Epithelial cell of prostate (primary cell): ENCODE data around the gene SUPT6H.
A peak's percentile ranks its signal among the peaks of the same experiment; 100 is the strongest.

Experiments
- DNase-seq: peaks from one replicate; pipeline ENCODE4 v3.0.0-alpha.2; 2011; ENCODE audit warnings: low read depth, low spot score
- H3K27ac ChIP-seq: fragments of 450-650 bp; 2 replicates; pipeline ENCODE4 v1.5.1; 2017; ENCODE audit warnings: mild to moderate bottlenecking

SUPT6H gene

GRCh38 chr17:28661635-28662526, at the start of gene SUPT6H, which contains the start of gene SDF2:
TSS of gene SUPT6H (plus strand) at chr17:28662205. CDS start at chr17:28673402, 11,197 bp downstream.
TSS of gene SDF2 (minus strand) at chr17:28661906. CDS start at chr17:28661876, 30 bp downstream.
- H3K27ac ChIP-seq: peak within 1 kb of the TSS; percentile 92
- no peak for DNase-seq

GRCh38 chr17:28612531-28612930, 49.5 kb upstream of the SUPT6H start:
- H3K27ac ChIP-seq: no peak overlapping the region
- no peak for DNase-seq

GRCh38 chr17:28612936-28613872, 48.8 kb upstream of the SUPT6H start:
- no peak for DNase-seq

GRCh38 chr17:28613931-28614381, 48.0 kb upstream of the SUPT6H start, which contains the start of gene RSKR:
TSS of gene RSKR (minus strand) at chr17:28614185. CDS start at chr17:28614161, 24 bp downstream.
- no peak within 1 kb of the TSS for H3K27ac ChIP-seq
- no peak for DNase-seq

More at GRCh38 chr17:28612936-28613872, 48.8 kb upstream of the SUPT6H start:
- no peak overlapping the region for H3K27ac ChIP-seq

DNA sequence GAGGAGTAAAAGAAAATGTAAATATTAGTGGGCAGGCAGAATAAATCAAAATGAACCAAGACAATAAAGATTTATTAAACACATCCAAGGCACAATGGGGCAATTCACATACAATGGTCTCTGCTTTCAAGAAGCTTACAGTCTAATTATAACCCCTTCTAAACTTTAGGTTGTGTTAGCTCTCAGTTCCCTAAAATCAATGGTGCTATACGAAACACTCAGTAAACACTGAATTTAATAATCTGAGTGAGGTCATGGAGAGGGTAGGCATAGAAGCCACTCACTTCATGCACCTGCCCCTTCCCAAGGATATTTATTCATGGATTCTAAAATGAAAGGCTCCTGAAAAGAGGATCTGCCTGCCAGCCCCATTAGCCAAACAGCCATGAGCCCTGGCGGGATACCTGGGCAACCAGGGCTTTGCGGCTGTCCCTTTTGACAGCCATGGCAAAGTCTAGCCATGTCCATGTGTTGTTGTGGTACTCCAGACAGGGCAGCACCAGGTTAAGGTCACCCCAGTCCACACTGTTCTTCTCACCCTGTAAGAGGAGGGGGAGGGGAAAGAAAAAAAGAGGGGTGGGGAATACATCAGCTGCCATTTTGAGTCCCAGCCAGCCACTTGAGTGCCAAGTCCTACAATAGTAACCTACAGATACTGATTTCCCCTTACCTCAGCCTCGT, 46.6 kb upstream of the SUPT6H start:
- DNase-seq: no peak
- H3K27ac ChIP-seq: no peak overlapping the region

DNA sequence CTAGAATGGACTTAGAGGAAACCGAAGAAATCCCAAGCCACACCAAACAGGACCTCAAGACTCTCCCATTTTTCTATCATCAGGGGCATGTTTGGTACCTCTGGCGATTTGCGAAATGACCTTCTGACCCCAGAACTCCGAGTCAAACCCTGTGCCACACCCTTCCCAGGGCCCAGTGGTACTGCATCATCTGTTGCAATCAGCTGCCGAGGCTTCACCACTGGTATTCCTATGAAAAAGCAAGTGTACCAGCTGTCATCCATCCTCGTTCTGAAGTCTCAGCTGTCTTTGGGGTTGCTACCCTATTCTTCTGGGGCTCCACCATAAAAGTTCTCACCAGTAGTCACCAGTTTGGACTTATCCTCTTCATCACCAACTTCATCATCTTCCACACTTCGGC, 45.7 kb upstream of the SUPT6H start:
- no peak overlapping the region for H3K27ac ChIP-seq
- DNase-seq: no peak

GRCh38 chr17:28618464-28618863, 43.5 kb upstream of the SUPT6H start:
- no peak for DNase-seq
- H3K27ac ChIP-seq: no peak overlapping the region

DNA sequence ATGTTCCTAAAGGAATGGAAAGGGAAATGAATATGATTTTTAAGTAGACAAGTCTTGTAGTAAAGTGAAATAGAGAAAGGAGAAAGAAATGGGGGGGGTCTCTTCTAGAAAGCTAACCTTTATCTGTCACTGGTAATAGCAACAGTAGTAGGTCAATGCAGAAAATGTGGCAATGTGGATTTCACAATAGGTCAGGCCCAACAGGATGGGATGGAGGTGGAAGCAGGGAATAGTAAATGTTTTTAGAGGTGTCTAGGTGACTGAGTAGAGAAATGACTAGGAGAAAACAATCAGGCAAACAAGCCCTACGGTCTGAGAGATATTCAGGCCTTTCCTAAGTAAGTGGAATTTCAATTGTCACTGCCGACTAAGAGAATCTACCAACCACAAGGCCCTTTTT, 42.0 kb upstream of the SUPT6H start:
- DNase-seq: no peak
- H3K27ac ChIP-seq: no peak overlapping the region

DNA sequence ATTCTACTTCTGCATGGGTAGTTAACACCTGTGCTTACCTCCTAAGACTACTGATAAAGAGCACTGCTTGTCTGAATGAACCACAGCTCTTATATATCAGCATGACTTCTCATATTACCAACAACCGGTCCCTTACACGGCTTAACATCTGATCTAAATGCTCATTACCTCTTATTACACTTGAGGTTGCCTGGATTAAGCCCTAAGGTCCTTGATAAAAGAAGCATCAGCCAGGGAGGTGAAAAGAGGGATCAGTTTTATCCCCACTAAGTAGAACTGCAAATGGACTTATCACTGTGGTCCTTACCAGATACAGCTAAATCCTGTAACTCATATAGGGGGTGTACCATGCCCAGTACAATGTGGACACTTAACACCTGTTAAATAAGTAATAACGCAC, 39.8 kb upstream of the SUPT6H start:
- no peak overlapping the region for H3K27ac ChIP-seq
- no peak for DNase-seq

GRCh38 chr17:28623696-28624095, 38.3 kb upstream of the SUPT6H start:
- no peak overlapping the region for H3K27ac ChIP-seq
- no peak for DNase-seq

DNA sequence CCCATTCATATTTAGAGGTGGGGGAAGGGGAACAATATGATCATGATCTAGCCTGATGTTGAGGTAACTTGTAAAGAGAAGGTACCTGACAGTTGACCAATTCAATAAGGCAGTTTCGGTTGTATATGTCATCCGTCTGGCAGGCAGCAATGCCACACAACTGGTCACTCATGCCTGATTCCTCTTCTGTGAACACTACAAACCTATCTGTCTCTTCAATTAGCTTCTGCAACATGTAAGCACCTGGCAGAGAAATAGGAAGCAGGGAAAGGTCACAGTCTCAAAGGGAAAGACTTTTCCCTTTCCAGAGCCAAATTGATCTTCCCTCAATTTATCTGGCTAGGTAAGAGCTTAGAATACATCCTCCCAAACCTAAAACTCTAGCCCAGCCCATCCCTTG, 37.9 kb upstream of the SUPT6H start:
- no peak for DNase-seq
- H3K27ac ChIP-seq: no peak overlapping the region

GRCh38 chr17:28626818-28627217, 35.2 kb upstream of the SUPT6H start:
- no peak for DNase-seq
- no peak overlapping the region for H3K27ac ChIP-seq

DNA sequence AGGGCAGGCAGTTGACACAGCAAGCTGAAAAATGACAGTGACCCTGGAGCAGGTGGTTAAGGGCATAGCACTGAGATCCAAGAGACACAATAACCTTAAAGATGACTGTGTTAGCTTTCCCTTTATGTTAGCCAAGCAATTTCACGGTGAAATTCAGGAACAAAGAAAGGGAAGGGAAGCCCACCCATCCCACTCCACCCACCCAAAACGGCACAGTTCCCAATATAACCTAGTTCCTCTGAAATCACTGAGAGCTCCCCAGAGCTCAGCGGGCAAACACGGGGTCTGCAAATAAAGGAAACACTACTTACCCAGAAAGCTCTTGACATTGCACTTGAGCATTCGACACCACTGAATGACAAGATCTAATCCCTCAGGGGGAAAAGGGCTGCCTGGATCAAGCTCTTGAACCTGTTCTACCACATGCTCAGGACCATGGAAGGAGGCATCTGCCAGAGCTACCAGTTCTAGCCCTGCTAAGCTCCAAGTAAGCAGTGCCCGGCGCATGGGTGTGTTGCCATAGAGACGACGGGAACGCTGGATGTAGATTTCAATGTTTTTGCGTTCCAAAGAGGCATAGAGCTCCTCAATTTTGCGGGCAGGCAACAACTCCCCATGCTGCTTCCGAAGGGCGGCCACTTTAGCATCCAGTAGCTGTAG, 27.7 kb upstream of the SUPT6H start:
- no peak for DNase-seq
- no peak overlapping the region for H3K27ac ChIP-seq

DNA sequence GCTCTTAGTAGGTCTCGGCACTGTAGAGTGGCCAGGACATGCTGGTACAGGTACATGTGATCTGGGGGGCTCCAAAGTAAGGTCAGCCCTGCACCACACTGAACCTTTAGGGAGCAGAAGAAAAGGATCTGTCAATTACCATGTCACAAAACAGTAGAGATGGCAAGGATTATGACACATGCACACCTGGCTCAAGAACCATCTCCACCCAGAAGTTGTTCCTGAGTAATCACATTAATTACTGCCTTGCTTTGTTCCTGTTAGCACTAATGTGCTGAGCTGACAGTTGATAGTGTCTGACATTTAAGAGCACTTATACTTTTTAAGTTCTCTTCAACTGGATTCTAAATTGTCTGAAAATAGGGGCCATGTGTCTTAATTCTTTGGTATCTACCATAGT, 26.5 kb upstream of the SUPT6H start:
- no peak overlapping the region for H3K27ac ChIP-seq
- no peak for DNase-seq

- no peak overlapping the region for H3K27ac ChIP-seq
- no peak for DNase-seq
Measured at GRCh38 chr17:28641579-28641978, 20.4 kb upstream of the SUPT6H start.

GRCh38 chr17:28643983-28644786, 17.8 kb upstream of the SUPT6H start:
- peak overlapping the region; percentile 71 for H3K27ac ChIP-seq
- no peak for DNase-seq

DNA sequence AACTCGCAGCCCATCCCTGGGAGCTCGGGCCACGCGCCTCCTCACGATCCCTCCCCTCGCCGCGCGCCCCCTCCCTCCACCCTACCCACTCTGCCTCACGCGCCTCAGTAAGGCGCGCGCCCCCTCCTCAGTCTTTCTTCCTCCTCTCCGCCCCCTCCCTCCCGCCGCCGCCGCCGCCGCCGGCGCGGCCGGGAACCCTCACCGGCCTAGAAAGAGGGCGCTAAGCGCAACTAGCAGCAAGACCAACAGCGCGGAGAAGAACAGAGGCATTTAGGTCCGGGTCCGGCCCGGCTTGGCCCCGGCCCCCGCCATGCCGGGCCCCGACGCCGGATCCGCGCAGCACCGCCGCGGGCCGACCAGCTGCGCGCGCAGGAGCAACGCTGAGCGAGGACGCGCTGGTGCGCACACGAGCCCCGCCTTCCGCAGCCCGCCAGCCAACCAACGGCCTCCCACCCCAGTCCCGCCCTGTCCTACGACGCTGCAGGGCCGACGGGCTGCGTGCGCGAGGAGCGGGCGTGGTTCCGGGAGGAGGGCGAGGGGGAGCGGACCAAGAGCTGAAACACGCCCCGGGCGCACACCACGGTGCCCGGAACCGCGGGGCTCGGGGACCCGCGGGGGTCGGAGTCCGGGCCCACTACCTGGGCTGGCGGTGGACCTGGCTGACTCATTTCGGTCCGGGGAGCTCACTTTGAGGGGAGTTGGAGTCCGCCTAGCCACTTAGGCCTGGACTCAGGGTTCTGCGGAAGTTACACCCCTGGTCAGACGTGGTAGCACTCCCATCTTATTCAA, 17.0 kb upstream of the SUPT6H start, which contains the start of gene BLTP2:
TSS of gene BLTP2 (minus strand) at position 372 of the 789 bp plus-strand sequence. CDS start at position 270, 102 bp downstream.
- H3K27ac ChIP-seq: peak within 1 kb of the TSS; percentile 71
- peak; percentile 75 for DNase-seq

- H3K27ac ChIP-seq: peak overlapping the region; percentile 71
- no peak for DNase-seq
Measured at GRCh38 chr17:28645576-28645939, 16.4 kb upstream of the SUPT6H start.
